Lung (tissue), 16 donors: ENCODE results near the gene SRSF6. TPM values are rescaled to one million over a fixed set of nuclear protein-coding genes. Genes with fewer than 3 reads are reported as not detected.

Experiments used
- ATAC-seq: fragments of 200-7000 bp; cut with Tn5 transposase; one replicate; pipeline ENCODE4 v1.9.1; 2020; ENCODE audit warnings: moderate number of reproducible peaks; ENCODE audit not compliant: insufficient read depth, low FRiP score
- DNase-seq, 3 donors: peaks; one replicate each; pipeline ENCODE4 v3.0.0-alpha.2; 2013 to 2017
- H3K27ac ChIP-seq, 2 donors: one replicate each; pipeline ENCODE4 v1.5.1; 2013; ENCODE audit warnings: mild to moderate bottlenecking in 2 of 2, moderate library complexity in 2 of 2, control low read depth in 1 of 2, inconsistent platforms in 1 of 2, low read depth in 1 of 2, low read length in 1 of 2
- H3K27me3 ChIP-seq, 3 donors: one replicate each; pipeline ENCODE4 v1.5.1; 2013; ENCODE audit warnings: low read length in 2 of 3; ENCODE audit not compliant: control insufficient read depth in 3 of 3, insufficient read depth in 3 of 3
- H3K36me3 ChIP-seq, 4 donors: one replicate each; pipeline ENCODE4 v1.5.1; 2013; ENCODE audit warnings: low read length in 4 of 4, mild to moderate bottlenecking in 1 of 4, moderate library complexity in 1 of 4; ENCODE audit not compliant: control insufficient read depth in 4 of 4, insufficient read depth in 4 of 4
- H3K4me1 ChIP-seq, 5 donors: one replicate each; pipeline ENCODE4 v1.5.1; 2013; ENCODE audit warnings: low read length in 5 of 5, mild to moderate bottlenecking in 2 of 5, moderate library complexity in 1 of 5; ENCODE audit not compliant: control insufficient read depth in 5 of 5, insufficient read depth in 5 of 5
- H3K4me3 ChIP-seq: one replicate; pipeline ENCODE4 v1.5.1; 2013; ENCODE audit warnings: mild to moderate bottlenecking, control low read depth, moderate library complexity
- H3K9ac ChIP-seq, 2 donors: one replicate each; pipeline ENCODE4 v1.5.1; 2013; ENCODE audit warnings: low read length in 2 of 2, control low read depth in 1 of 2; ENCODE audit not compliant: insufficient read depth in 1 of 2
- H3K9me3 ChIP-seq, 4 donors: one replicate each; pipeline ENCODE4 v1.5.1; 2013; ENCODE audit warnings: low read length in 3 of 4, mild to moderate bottlenecking in 1 of 4, moderate library complexity in 1 of 4; ENCODE audit not compliant: control insufficient read depth in 4 of 4, insufficient read depth in 3 of 4
- CTCF ChIP-seq: IDR thresholded peaks from 2 replicates; pipeline ENCODE4 v1.5.1; 2012; ENCODE audit warnings: mild to moderate bottlenecking; ENCODE audit errors: control extremely low read depth, extremely low read depth
- WGBS, 2 donors: extraction: QIAGEN DNeasy Blood & Tissue Kit; methylation state at CpG; one replicate each; pipeline ENCODE4 v1.1.7; 2013; 5-methylcytosine and 5-hydroxymethylcytosine counted together
- long read RNA-seq, 5 donors: transcript quantifications; one replicate each; lab custom pipeline, GENCODE V29; 2026
- polyA plus RNA-seq, 2 donors: library from polyadenylated mRNA; stranded (reverse); fragments of 200-250 nt; gene quantifications; one replicate each; pipeline ENCODE4 v1.2.1, GENCODE V29; 2013
- total RNA-seq, 2 donors: library from RNA; depleted of rRNA in 1 of 2; stranded (reverse); fragments of >200 nt in 1 of 2; gene quantifications; one replicate each; pipeline ENCODE4 v1.2.1, GENCODE V29; 2014 to 2021
- donor health status: control.
- donor health status: control.
- donor health status: Bipolar disorder and iron deficiency.
- donor health status: healthy.
- donor health status: DM: yes; HTN: yes; CAD: no.

The SRSF6 gene
- total RNA-seq, result 100 to 1,000 TPM in 1 of 2 donors, 10 to 100 TPM in 1; 91.0 to 102 TPM
- 10 to 100 TPM; 61.9 to 98.1 TPM for polyA plus RNA-seq
- long read RNA-seq, donor 1, full-length matches to known transcripts, result 26 of 65 reads
- long read RNA-seq, donor 1, partial matches to known transcripts, result 27 of 65 reads
- long read RNA-seq, donor 1, other reads (novel, unspliced or antisense), result 12 of 65 reads
- long read RNA-seq, donor 2, full-length matches to known transcripts, result 4 of 16 reads
- long read RNA-seq, donor 2, partial matches to known transcripts, result 12 of 16 reads
- long read RNA-seq, donor 2, other reads (novel, unspliced or antisense), result 0 of 16 reads
- long read RNA-seq, donor 3, full-length matches to known transcripts, result 13 of 32 reads
- long read RNA-seq, donor 3, partial matches to known transcripts, result 19 of 32 reads
- long read RNA-seq, donor 3, other reads (novel, unspliced or antisense), result 0 of 32 reads
- long read RNA-seq, donor 4, full-length matches to known transcripts, result 6 of 23 reads
- long read RNA-seq, donor 4, partial matches to known transcripts, result 17 of 23 reads
- long read RNA-seq, donor 4, other reads (novel, unspliced or antisense), result 0 of 23 reads
- long read RNA-seq, donor 5, full-length matches to known transcripts, result 13 of 51 reads
- long read RNA-seq, donor 5, partial matches to known transcripts, result 33 of 51 reads
- long read RNA-seq, donor 5, other reads (novel, unspliced or antisense), result 5 of 51 reads

DNA sequence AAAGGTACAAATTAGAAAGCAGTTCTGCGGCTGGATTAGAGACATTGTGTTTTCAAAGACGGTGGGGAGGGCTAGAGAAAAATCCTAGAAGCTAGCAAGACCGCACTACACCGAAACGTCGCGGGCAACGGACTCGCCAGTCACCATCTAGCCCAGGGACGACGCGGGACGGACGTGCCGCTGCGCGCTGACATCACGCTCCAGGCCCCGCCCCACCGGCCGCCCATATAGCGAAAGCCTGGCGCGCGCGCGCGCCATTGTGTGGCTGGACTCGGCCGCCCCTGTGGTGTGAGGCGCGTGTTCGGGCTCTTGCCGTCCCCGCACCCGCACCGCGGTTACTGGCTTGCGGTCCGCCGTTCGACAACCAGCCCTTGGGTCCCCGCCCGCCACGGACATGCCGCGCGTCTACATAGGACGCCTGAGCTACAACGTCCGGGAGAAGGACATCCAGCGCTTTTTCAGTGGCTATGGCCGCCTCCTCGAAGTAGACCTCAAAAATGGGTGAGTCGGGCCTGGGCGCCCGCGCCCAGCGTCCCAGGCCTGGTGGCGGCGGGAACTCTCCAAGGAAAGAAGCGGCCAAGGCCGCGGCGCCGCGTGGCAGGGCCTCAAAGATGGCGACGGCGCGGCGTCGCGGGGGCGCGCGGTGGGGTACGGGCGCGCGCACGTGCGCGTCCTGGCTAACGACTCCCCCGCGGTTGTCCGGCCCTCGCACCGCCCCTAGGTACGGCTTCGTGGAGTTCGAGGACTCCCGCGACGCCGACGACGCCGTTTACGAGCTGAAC is at the start of gene SRSF6:
Gene SRSF6 (plus strand): TSS at position 257 of the 782 bp plus-strand sequence. CDS start 138 bp downstream, at position 395.
- peak within 1 kb of the TSS; percentile 95 for H3K4me3 ChIP-seq
- DNase-seq (peak; percentile 96 to 97 (median 97)), ATAC-seq (peak; percentile 97)
- H3K4me1 ChIP-seq, result peaks cover 0 to 16% (median 3%) of the 10 kb centered on the region in 5 donors
- peaks cover 5 to 38% (median 21%) of the 10 kb centered on the region in 4 donors for H3K36me3 ChIP-seq
- WGBS, 2 donors, result 0 to 1% methylated on average over 91 to 101 of the region's 101 CpGs
- TF ChIP-seq CTCF, result no peak
- peak within 1 kb of the TSS; percentile 98 to 100 for H3K9ac ChIP-seq
- peaks cover 0 to 5% (median 0%) of the 10 kb centered on the region in 3 donors for H3K27me3 ChIP-seq
- H3K9me3 ChIP-seq, result no peaks in the 10 kb centered on the region
- H3K27ac ChIP-seq, result peak within 1 kb of the TSS; percentile 100

GRCh38 chr20:43408848-43409576 is 48.7 kb upstream of the SRSF6 start:
- no peak overlapping the region for H3K4me3 ChIP-seq
- peak overlapping the region in 1 of 2 donors; percentile 14 for H3K27ac ChIP-seq
- WGBS, 2 donors, result 28 to 29% methylated on average over 11 of the region's 11 CpGs
- DNase-seq (peak in 2 of 3 donors; percentile 14 to 17), ATAC-seq (no peak)
- H3K9me3 ChIP-seq, result peaks cover 0 to 8% (median 5%) of the 10 kb centered on the region in 4 donors
- H3K36me3 ChIP-seq, result no peaks in the 10 kb centered on the region
- H3K9ac ChIP-seq, result no peak overlapping the region
- peaks cover 0 to 2% (median 0%) of the 10 kb centered on the region in 5 donors for H3K4me1 ChIP-seq
- H3K27me3 ChIP-seq, result no peaks in the 10 kb centered on the region
- peak; percentile 30 for TF ChIP-seq CTCF

- H3K9ac ChIP-seq, result no peak overlapping the region
- no peaks in the 10 kb centered on the region for H3K27me3 ChIP-seq
- no peak for TF ChIP-seq CTCF
- no peak for DNase-seq
- no peaks in the 10 kb centered on the region for H3K36me3 ChIP-seq
- peaks cover 0 to 8% (median 5%) of the 10 kb centered on the region in 4 donors for H3K9me3 ChIP-seq
- no peak overlapping the region for H3K4me3 ChIP-seq
- no peak overlapping the region for H3K27ac ChIP-seq
- WGBS, 2 donors, result 68 to 85% methylated on average over 2 of the region's 2 CpGs
- peaks cover 0 to 2% (median 0%) of the 10 kb centered on the region in 5 donors for H3K4me1 ChIP-seq
- no peak for ATAC-seq
Observed at GRCh38 chr20:43409577-43409913, 48.2 kb upstream of the SRSF6 start.
